ENCODE results near the gene ILF3.

DNA sequence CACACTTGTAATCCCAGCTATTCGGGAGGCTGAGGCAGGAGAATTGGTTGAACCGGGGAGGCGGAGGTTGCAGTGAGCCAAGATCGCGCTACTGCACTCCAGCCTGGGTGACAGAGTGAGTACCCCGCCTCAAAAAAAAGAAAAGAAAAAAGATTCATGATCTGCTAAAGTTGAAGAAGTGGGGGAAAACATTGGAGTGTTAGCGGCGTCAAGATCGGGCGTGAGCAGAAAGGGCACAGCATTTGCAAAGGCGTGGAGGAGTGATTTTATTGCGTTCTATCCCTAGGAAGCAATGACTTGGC, 62.9 kb downstream of the ILF3 start:
- no peak for TF ChIP-seq POLR2A (IDR thresholded peaks at IDR 0.05)
- TF ChIP-seq, protein P1, sequence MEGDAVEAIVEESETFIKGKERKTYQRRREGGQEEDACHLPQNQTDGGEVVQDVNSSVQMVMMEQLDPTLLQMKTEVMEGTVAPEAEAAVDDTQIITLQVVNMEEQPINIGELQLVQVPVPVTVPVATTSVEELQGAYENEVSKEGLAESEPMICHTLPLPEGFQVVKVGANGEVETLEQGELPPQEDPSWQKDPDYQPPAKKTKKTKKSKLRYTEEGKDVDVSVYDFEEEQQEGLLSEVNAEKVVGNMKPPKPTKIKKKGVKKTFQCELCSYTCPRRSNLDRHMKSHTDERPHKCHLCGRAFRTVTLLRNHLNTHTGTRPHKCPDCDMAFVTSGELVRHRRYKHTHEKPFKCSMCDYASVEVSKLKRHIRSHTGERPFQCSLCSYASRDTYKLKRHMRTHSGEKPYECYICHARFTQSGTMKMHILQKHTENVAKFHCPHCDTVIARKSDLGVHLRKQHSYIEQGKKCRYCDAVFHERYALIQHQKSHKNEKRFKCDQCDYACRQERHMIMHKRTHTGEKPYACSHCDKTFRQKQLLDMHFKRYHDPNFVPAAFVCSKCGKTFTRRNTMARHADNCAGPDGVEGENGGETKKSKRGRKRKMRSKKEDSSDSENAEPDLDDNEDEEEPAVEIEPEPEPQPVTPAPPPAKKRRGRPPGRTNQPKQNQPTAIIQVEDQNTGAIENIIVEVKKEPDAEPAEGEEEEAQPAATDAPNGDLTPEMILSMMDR (IDR thresholded peaks at IDR 0.05) = no peak

All from thyroid gland (tissue), 4 donors.